ENCODE results near the gene USP8.

DNA sequence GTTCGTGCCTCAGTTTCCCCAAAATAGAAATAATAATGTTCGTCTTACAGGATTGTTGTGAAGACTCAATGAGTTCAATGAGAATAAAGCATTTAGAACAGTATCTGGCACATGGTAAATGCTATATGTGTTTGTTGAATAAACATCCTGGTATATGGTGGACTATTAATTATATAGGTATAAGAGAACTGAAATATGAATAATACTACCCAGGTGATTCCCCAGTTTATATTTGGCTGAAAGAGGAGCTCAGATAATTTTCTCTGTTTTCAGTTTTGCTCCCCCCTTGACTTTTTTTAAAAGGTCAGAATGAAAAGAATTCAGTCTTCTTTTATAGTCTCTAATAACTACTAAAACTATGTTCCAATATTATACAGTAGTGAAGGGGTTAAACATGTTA is 46.9 kb downstream of the USP8 start:
- TF ChIP-seq POLR2A (IDR thresholded peaks at IDR 0.05; ENCODE audit: low read depth, low read length) (no peak), POLR2AphosphoS5 (IDR thresholded peaks at IDR 0.05; ENCODE audit: low read depth, low read length) (no peak), TAF1 (IDR thresholded peaks at IDR 0.05; ENCODE audit: low read depth, low read length) (no peak), SPI1 (IDR thresholded peaks at IDR 0.05; ENCODE audit: low read depth, low read length) (no peak), POU2F2 (IDR thresholded peaks at IDR 0.05; ENCODE audit: low read depth, low read length) (no peak)
